Suprapubic skin (tissue), 4 donors: ENCODE results near the gene FZD1.

Experiments
- EP300 ChIP-seq: sonication (generic); formaldehyde crosslinking; IDR thresholded peaks from one replicate; pipeline ENCODE4 v1.6.1; 2017; ENCODE audit warnings: antibody characterized with exemption
- POLR2A ChIP-seq, 2 donors: fragments of 450-650 bp; IDR thresholded peaks; one replicate each; pipeline ENCODE4 v1.6.1; 2017; ENCODE audit warnings: antibody characterized with exemption in 2 of 2, mild to moderate bottlenecking in 2 of 2, moderate library complexity in 2 of 2
- POLR2AphosphoS5 ChIP-seq, 3 donors: sonication (generic); formaldehyde crosslinking; IDR thresholded peaks; one replicate each; pipeline ENCODE4 v1.6.1; 2017; ENCODE audit warnings: antibody characterized with exemption in 3 of 3
- TF ChIP-seq, protein P1 (sequence below), 2 donors: fragments of 200-600 bp in 1 of 2; fragments of 450-650 bp in 1 of 2; sonication (generic) in 1 of 2; IDR thresholded peaks; one replicate each; pipeline ENCODE4 v1.5.1; 2016 to 2019; ENCODE audit warnings: antibody characterized with exemption in 2 of 2, mild to moderate bottlenecking in 1 of 2, moderate library complexity in 1 of 2

DNA sequence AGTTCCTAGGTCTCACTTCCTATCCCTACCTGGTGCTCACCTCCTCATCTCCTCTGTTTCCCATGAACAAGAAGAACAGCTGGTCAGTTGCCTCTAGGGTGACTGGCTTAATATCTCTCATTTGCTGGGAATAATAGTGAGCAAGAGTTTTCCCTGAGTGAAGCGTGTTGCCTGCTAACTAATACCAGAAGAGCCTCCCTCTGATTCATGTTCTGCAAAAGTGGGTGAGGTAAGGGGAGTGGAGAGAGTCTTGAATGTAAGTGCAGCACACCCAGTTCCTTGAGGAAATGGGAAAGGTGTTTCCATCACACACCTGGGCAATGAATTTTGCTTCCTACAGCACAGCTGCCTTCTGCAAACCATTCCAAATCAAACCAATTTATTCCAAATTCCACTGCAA, 29.6 kb downstream of the FZD1 start:
- TF ChIP-seq, protein P1, sequence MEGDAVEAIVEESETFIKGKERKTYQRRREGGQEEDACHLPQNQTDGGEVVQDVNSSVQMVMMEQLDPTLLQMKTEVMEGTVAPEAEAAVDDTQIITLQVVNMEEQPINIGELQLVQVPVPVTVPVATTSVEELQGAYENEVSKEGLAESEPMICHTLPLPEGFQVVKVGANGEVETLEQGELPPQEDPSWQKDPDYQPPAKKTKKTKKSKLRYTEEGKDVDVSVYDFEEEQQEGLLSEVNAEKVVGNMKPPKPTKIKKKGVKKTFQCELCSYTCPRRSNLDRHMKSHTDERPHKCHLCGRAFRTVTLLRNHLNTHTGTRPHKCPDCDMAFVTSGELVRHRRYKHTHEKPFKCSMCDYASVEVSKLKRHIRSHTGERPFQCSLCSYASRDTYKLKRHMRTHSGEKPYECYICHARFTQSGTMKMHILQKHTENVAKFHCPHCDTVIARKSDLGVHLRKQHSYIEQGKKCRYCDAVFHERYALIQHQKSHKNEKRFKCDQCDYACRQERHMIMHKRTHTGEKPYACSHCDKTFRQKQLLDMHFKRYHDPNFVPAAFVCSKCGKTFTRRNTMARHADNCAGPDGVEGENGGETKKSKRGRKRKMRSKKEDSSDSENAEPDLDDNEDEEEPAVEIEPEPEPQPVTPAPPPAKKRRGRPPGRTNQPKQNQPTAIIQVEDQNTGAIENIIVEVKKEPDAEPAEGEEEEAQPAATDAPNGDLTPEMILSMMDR (IDR thresholded peaks at IDR 0.05), result no peak
- TF ChIP-seq POLR2A (IDR thresholded peaks at IDR 0.05) (no peak), POLR2AphosphoS5 (IDR thresholded peaks at IDR 0.05) (no peak), EP300 (no peak)
